Neural progenitor cell (in vitro differentiated cells): ENCODE data around the gene MARK4. TPM values are rescaled to one million over a fixed set of nuclear protein-coding genes. Genes with fewer than 3 reads are reported as not detected.

Experiments used
- DNase-seq: peaks from one replicate; pipeline ENCODE4 v3.0.0-alpha.2; 2016; ENCODE audit warnings: low spot score
- H2AFZ ChIP-seq: fragments of 200-600 bp; sonication (generic); replicated peaks from 2 replicates; pipeline ENCODE4 v1.6.1; 2016; ENCODE audit warnings: antibody characterized with exemption
- H3F3A ChIP-seq: fragments of 200-600 bp; sonication (generic); 2 replicates; pipeline ENCODE4 v1.6.1; 2016; ENCODE audit warnings: antibody characterized with exemption, low read depth
- H3K27ac ChIP-seq: fragments of 200-600 bp; sonication (generic); 2 replicates; pipeline ENCODE4 v1.5.1; 2016; ENCODE audit warnings: mild to moderate bottlenecking
- H3K27me3 ChIP-seq: fragments of 200-600 bp; sonication (generic); 2 replicates; pipeline ENCODE4 v1.6.1; 2016; ENCODE audit warnings: mild to moderate bottlenecking, moderate library complexity
- H3K36me3 ChIP-seq: fragments of 200-600 bp; sonication (generic); 2 replicates; pipeline ENCODE4 v1.5.1; 2016
- H3K4me1 ChIP-seq: fragments of 200-600 bp; sonication (generic); 2 replicates; pipeline ENCODE4 v1.6.1; 2016; ENCODE audit warnings: mixed run types
- H3K4me2 ChIP-seq: fragments of 200-600 bp; sonication (generic); 2 replicates; pipeline ENCODE4 v1.6.1; 2016
- H3K4me3 ChIP-seq: fragments of 200-600 bp; sonication (generic); 2 replicates; pipeline ENCODE4 v1.5.1; 2016
- H3K79me2 ChIP-seq: fragments of 200-600 bp; sonication (generic); 2 replicates; pipeline ENCODE4 v1.6.1; 2016; ENCODE audit warnings: low read depth
- H3K9ac ChIP-seq: fragments of 200-600 bp; sonication (generic); 2 replicates; pipeline ENCODE4 v1.6.1; 2016
- H3K9me3 ChIP-seq: fragments of 200-600 bp; sonication (generic); 2 replicates; pipeline ENCODE4 v1.5.1; 2016; ENCODE audit warnings: low read depth
- H4K20me1 ChIP-seq: fragments of 200-600 bp; sonication (generic); 2 replicates; pipeline ENCODE4 v1.6.1; 2016; ENCODE audit warnings: low read depth
- H3K27ac Mint-ChIP-seq: 3 replicates; pipeline ENCODE4 v1.8.0; 2021; ENCODE audit warnings: mixed read lengths
- H3K27me3 Mint-ChIP-seq: 2 replicates; pipeline ENCODE4 v1.8.0; 2022; ENCODE audit warnings: low read depth, mild to moderate bottlenecking, inconsistent platforms, moderate library complexity, mixed read lengths; ENCODE audit not compliant: insufficient read depth
- H3K36me3 Mint-ChIP-seq: 3 replicates; pipeline ENCODE4 v1.8.0; 2021; ENCODE audit warnings: mixed read lengths
- H3K4me1 Mint-ChIP-seq: 3 replicates; pipeline ENCODE4 v1.8.0; 2021; ENCODE audit warnings: mixed read lengths
- H3K4me3 Mint-ChIP-seq: 3 replicates; pipeline ENCODE4 v1.8.0; 2021; ENCODE audit warnings: mild to moderate bottlenecking, moderate library complexity, mixed read lengths
- H3K9me3 Mint-ChIP-seq: 3 replicates; pipeline ENCODE4 v1.8.0; 2020; ENCODE audit warnings: mixed read lengths
- EZH2 ChIP-seq: fragments of 200-600 bp; sonication (generic); IDR thresholded peaks from 2 replicates; pipeline ENCODE4 v1.6.1; 2017; ENCODE audit warnings: antibody characterized with exemption, mild to moderate bottlenecking, moderate library complexity
- EZH2phosphoT487 ChIP-seq: fragments of 200-600 bp; sonication (generic); IDR thresholded peaks from 2 replicates; pipeline ENCODE4 v1.6.1; 2017; ENCODE audit warnings: antibody characterized with exemption
- total RNA-seq: library from RNA; depleted of rRNA; stranded (reverse); fragments of >200 nt; gene quantifications from 2 replicates; pipeline ENCODE4 v1.2.3, GENCODE V29; 2015; ENCODE audit warnings: low replicate concordance
- TF ChIP-seq, protein P1 (sequence below): fragments of 200-600 bp; sonication (generic); IDR thresholded peaks from 2 replicates; pipeline ENCODE4 v1.5.1; 2017; ENCODE audit warnings: antibody characterized with exemption, mild to moderate bottlenecking

Gene MARK4
- total RNA-seq, 1 donor from 2014 or later = 22.8 TPM

GRCh38 chr19:45323671-45324081, 72.6 kb downstream of the MARK4 start:
- Histone ChIP-seq H3K27ac (no peak overlapping the region), H3F3A (peaks cover 15% of the 10 kb centered on the region), H4K20me1 (no peaks in the 10 kb centered on the region), H3K9me3 (no peaks in the 10 kb centered on the region), H3K27me3 (peaks cover 28% of the 10 kb centered on the region), H3K4me2 (peak overlapping the region; percentile 70), H3K36me3 (no peaks in the 10 kb centered on the region), H2AFZ (peak overlapping the region; percentile 78), H3K9ac (no peak overlapping the region), H3K79me2 (no peaks in the 10 kb centered on the region), H3K4me1 (peaks cover 13% of the 10 kb centered on the region), H3K4me3 (peak overlapping the region; percentile 43)
- Mint-ChIP-seq H3K36me3 (no peaks in the 10 kb centered on the region), H3K4me1 (peaks cover 27% of the 10 kb centered on the region), H3K27me3 (peaks cover 12% of the 10 kb centered on the region), H3K4me3 (peak overlapping the region; percentile 30), H3K9me3 (no peaks in the 10 kb centered on the region), H3K27ac (no peak overlapping the region)
- peak; percentile 56 for DNase-seq
- TF ChIP-seq EZH2 (no peak), EZH2phosphoT487 (no peak)
- TF ChIP-seq, protein P1, sequence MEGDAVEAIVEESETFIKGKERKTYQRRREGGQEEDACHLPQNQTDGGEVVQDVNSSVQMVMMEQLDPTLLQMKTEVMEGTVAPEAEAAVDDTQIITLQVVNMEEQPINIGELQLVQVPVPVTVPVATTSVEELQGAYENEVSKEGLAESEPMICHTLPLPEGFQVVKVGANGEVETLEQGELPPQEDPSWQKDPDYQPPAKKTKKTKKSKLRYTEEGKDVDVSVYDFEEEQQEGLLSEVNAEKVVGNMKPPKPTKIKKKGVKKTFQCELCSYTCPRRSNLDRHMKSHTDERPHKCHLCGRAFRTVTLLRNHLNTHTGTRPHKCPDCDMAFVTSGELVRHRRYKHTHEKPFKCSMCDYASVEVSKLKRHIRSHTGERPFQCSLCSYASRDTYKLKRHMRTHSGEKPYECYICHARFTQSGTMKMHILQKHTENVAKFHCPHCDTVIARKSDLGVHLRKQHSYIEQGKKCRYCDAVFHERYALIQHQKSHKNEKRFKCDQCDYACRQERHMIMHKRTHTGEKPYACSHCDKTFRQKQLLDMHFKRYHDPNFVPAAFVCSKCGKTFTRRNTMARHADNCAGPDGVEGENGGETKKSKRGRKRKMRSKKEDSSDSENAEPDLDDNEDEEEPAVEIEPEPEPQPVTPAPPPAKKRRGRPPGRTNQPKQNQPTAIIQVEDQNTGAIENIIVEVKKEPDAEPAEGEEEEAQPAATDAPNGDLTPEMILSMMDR = no peak

GRCh38 chr19:45324349-45324907, 73.4 kb downstream of the MARK4 start:
- H3K4me1 Mint-ChIP-seq = peaks cover 27% of the 10 kb centered on the region
- no peak for TF ChIP-seq EZH2
- no peaks in the 10 kb centered on the region for H3K36me3 Mint-ChIP-seq
- no peaks in the 10 kb centered on the region for H3K79me2 ChIP-seq
- peaks cover 22% of the 10 kb centered on the region for H3K27me3 ChIP-seq
- peak overlapping the region; percentile 78 for H2AFZ ChIP-seq
- peaks cover 13% of the 10 kb centered on the region for H3K4me1 ChIP-seq
- H4K20me1 ChIP-seq = no peaks in the 10 kb centered on the region
- DNase-seq = no peak
- H3K4me3 Mint-ChIP-seq = peak overlapping the region; percentile 69
- H3F3A ChIP-seq = peaks cover 15% of the 10 kb centered on the region
- H3K9me3 ChIP-seq = no peaks in the 10 kb centered on the region
- no peak overlapping the region for H3K27ac ChIP-seq
- H3K27ac Mint-ChIP-seq = peak overlapping the region; percentile 9
- H3K4me2 ChIP-seq = peak overlapping the region; percentile 70
- peaks cover 11% of the 10 kb centered on the region for H3K27me3 Mint-ChIP-seq
- H3K36me3 ChIP-seq = no peaks in the 10 kb centered on the region
- no peak overlapping the region for H3K4me3 ChIP-seq
- no peak overlapping the region for H3K9ac ChIP-seq
- H3K9me3 Mint-ChIP-seq = no peaks in the 10 kb centered on the region

GRCh38 chr19:45327404-45328143, 76.5 kb downstream of the MARK4 start:
- no peaks in the 10 kb centered on the region for H3K36me3 Mint-ChIP-seq
- no peaks in the 10 kb centered on the region for H3K36me3 ChIP-seq
- peaks cover 22% of the 10 kb centered on the region for H3K27me3 ChIP-seq
- no peaks in the 10 kb centered on the region for H3K9me3 Mint-ChIP-seq
- no peaks in the 10 kb centered on the region for H3K9me3 ChIP-seq
- no peaks in the 10 kb centered on the region for H4K20me1 ChIP-seq
- no peak overlapping the region for H3K4me3 ChIP-seq
- DNase-seq = no peak
- H2AFZ ChIP-seq = no peak overlapping the region
- no peak overlapping the region for H3K4me3 Mint-ChIP-seq
- no peaks in the 10 kb centered on the region for H3K79me2 ChIP-seq
- TF ChIP-seq EZH2 = no peak
- peaks cover 16% of the 10 kb centered on the region for H3K4me1 Mint-ChIP-seq
- no peak overlapping the region for H3K27ac Mint-ChIP-seq
- peaks cover 10% of the 10 kb centered on the region for H3F3A ChIP-seq
- H3K27ac ChIP-seq = no peak overlapping the region
- H3K9ac ChIP-seq = no peak overlapping the region
- peaks cover 7% of the 10 kb centered on the region for H3K27me3 Mint-ChIP-seq
- peaks cover 13% of the 10 kb centered on the region for H3K4me1 ChIP-seq
- H3K4me2 ChIP-seq = no peak overlapping the region

GRCh38 chr19:45331411-45331810, 80.3 kb downstream of the MARK4 start:
- H3K9me3 Mint-ChIP-seq = no peaks in the 10 kb centered on the region
- Histone ChIP-seq H3K9ac (no peak overlapping the region), H3K27me3 (no peaks in the 10 kb centered on the region), H4K20me1 (no peaks in the 10 kb centered on the region), H3F3A (peaks cover under 1% of the 10 kb centered on the region), H3K79me2 (no peaks in the 10 kb centered on the region), H3K4me3 (no peak overlapping the region), H3K27ac (no peak overlapping the region), H3K4me1 (no peaks in the 10 kb centered on the region), H2AFZ (peak overlapping the region; percentile 34), H3K9me3 (no peaks in the 10 kb centered on the region), H3K36me3 (no peaks in the 10 kb centered on the region), H3K4me2 (no peak overlapping the region)
- H3K27ac Mint-ChIP-seq = no peak overlapping the region
- H3K4me1 Mint-ChIP-seq = peaks cover 1% of the 10 kb centered on the region
- H3K27me3 Mint-ChIP-seq = peaks cover 2% of the 10 kb centered on the region
- TF ChIP-seq, protein P1 = no peak
- TF ChIP-seq EZH2phosphoT487 (no peak), EZH2 (no peak)
- no peak overlapping the region for H3K4me3 Mint-ChIP-seq
- DNase-seq = no peak
- H3K36me3 Mint-ChIP-seq = no peaks in the 10 kb centered on the region
